GM18868 (cell line): ENCODE data around the gene TSEN15.
"Not testable (repeated sequence)": the region's sequence is repeated elsewhere in the genome, so short reads cannot be mapped to it uniquely, and the experiment has no call there.

Source experiments
- ATAC-seq: cut with Tn5 transposase; IDR thresholded peaks from one replicate; pipeline ENCODE4 v1.9.1; 2021; ENCODE audit warnings: mild to moderate bottlenecking, moderate library complexity; ENCODE audit not compliant: unreplicated experiment

TSEN15 gene

GRCh38 chr1:184031092-184031408 is 20.5 kb upstream of the TSEN15 start:
- no peak for ATAC-seq

GRCh38 chr1:184031409-184032107 is 20.0 kb upstream of the TSEN15 start:
- no peak for ATAC-seq

- no peak for ATAC-seq
Measured at GRCh38 chr1:184032306-184032929, 19.1 kb upstream of the TSEN15 start.

GRCh38 chr1:184032930-184033418 is 18.6 kb upstream of the TSEN15 start:
- no peak for ATAC-seq

GRCh38 chr1:184033711-184034167 is 17.8 kb upstream of the TSEN15 start:
- no peak for ATAC-seq

GRCh38 chr1:184034761-184035379 is 16.7 kb upstream of the TSEN15 start:
- ATAC-seq: no peak

GRCh38 chr1:184035719-184036516 is 15.6 kb upstream of the TSEN15 start:
- no peak for ATAC-seq

GRCh38 chr1:184036517-184036949 is 15.0 kb upstream of the TSEN15 start:
- peak; percentile 19 for ATAC-seq

GRCh38 chr1:184037849-184038591 is 13.5 kb upstream of the TSEN15 start:
- ATAC-seq: no peak

- ATAC-seq: no peak
Measured at GRCh38 chr1:184039126-184039525, 12.4 kb upstream of the TSEN15 start.

- no peak for ATAC-seq
Measured at GRCh38 chr1:184041731-184042130, 9.8 kb upstream of the TSEN15 start.

GRCh38 chr1:184043315-184043714 is 8.2 kb upstream of the TSEN15 start:
- ATAC-seq: not testable (repeated sequence)

GRCh38 chr1:184044603-184045376 is 6.7 kb upstream of the TSEN15 start:
- no peak for ATAC-seq

GRCh38 chr1:184047541-184047940 is 4.0 kb upstream of the TSEN15 start:
- ATAC-seq: not testable (repeated sequence)

- ATAC-seq: no peak
Measured at GRCh38 chr1:184048561-184049240, 2.8 kb upstream of the TSEN15 start.

- ATAC-seq: no peak
Measured at GRCh38 chr1:184049291-184049690, 2.2 kb upstream of the TSEN15 start.

GRCh38 chr1:184049836-184050468 is 1.6 kb upstream of the TSEN15 start:
- ATAC-seq: no peak

- no peak for ATAC-seq
Measured at GRCh38 chr1:184050636-184051035, 894 bp upstream of the TSEN15 start.

GRCh38 chr1:184051138-184051484 is 419 bp upstream of the TSEN15 start:
- ATAC-seq: no peak
